ENCODE data around the gene SLC6A20.

- TF ChIP-seq SIN3A (IDR thresholded peaks at IDR 0.05; ENCODE audit: borderline replicate concordance, insufficient read depth, low read length) (no peak), POLR2AphosphoS5 (IDR thresholded peaks at IDR 0.05; ENCODE audit: low read depth, low read length) (no peak), TAF1 (IDR thresholded peaks at IDR 0.05; ENCODE audit: borderline replicate concordance, insufficient read depth, low read length) (no peak)
- TF ChIP-seq, protein P1, sequence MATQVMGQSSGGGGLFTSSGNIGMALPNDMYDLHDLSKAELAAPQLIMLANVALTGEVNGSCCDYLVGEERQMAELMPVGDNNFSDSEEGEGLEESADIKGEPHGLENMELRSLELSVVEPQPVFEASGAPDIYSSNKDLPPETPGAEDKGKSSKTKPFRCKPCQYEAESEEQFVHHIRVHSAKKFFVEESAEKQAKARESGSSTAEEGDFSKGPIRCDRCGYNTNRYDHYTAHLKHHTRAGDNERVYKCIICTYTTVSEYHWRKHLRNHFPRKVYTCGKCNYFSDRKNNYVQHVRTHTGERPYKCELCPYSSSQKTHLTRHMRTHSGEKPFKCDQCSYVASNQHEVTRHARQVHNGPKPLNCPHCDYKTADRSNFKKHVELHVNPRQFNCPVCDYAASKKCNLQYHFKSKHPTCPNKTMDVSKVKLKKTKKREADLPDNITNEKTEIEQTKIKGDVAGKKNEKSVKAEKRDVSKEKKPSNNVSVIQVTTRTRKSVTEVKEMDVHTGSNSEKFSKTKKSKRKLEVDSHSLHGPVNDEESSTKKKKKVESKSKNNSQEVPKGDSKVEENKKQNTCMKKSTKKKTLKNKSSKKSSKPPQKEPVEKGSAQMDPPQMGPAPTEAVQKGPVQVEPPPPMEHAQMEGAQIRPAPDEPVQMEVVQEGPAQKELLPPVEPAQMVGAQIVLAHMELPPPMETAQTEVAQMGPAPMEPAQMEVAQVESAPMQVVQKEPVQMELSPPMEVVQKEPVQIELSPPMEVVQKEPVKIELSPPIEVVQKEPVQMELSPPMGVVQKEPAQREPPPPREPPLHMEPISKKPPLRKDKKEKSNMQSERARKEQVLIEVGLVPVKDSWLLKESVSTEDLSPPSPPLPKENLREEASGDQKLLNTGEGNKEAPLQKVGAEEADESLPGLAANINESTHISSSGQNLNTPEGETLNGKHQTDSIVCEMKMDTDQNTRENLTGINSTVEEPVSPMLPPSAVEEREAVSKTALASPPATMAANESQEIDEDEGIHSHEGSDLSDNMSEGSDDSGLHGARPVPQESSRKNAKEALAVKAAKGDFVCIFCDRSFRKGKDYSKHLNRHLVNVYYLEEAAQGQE (IDR thresholded peaks at IDR 0.05; ENCODE audit: insufficient read depth in 1 of 2, low read depth in 2 of 2, low read length in 2 of 2), result no peak
These were observed 10.7 kb downstream of the SLC6A20 start for GRCh38 chr3:45785605-45786150.
